Testis (tissue), 2 donors: Measurements from ENCODE around the gene ANO1.

Experiments used
- CTCF ChIP-seq, 3 experiments: fragments of 450-650 bp in 2 of 3; fragments of 200-600 bp in 1 of 3; sonication (generic) in 1 of 3; IDR thresholded peaks; one replicate each; pipeline ENCODE4 v1.5.1; 2016 to 2019; ENCODE audit warnings: antibody characterized with exemption in 3 of 3, mild to moderate bottlenecking in 2 of 3, moderate library complexity in 1 of 3
- POLR2A ChIP-seq: fragments of 450-650 bp; IDR thresholded peaks from one replicate; pipeline ENCODE4 v1.6.1; 2017; ENCODE audit warnings: antibody characterized with exemption, mild to moderate bottlenecking, moderate library complexity

GRCh38 chr11:70059971-70060370 lies 18.1 kb upstream of the ANO1 start:
- TF ChIP-seq CTCF (IDR thresholded peaks at IDR 0.05), result no peak
- no peak for TF ChIP-seq POLR2A
